Mammary epithelial cell (primary cell): ENCODE data around the gene IQSEC1.

ENCODE experiments used
- CTCF ChIP-seq, 2 donors: IDR thresholded peaks in 1 of 2; conservative IDR thresholded peaks in 1 of 2; 2 replicates each; pipeline ENCODE4 v1.5.1; 2011 to 2012; ENCODE audit warnings: inconsistent platforms in 2 of 2, low read length in 2 of 2, mild to moderate bottlenecking in 2 of 2, control low read depth in 1 of 2, low read depth in 1 of 2; ENCODE audit not compliant: insufficient read depth in 1 of 2; ENCODE audit errors: extremely low read depth in 1 of 2
- EZH2 ChIP-seq: IDR thresholded peaks from 2 replicates; pipeline ENCODE4 v1.6.1; 2012; ENCODE audit warnings: low read length, inconsistent platforms, borderline replicate concordance

GRCh38 chr3:12906141-12906915 lies 166.9 kb downstream of the IQSEC1 start:
- TF ChIP-seq CTCF (conservative IDR thresholded peaks at IDR 0.05 in 1 of 2, IDR thresholded peaks at IDR 0.05 in 1 of 2; ENCODE audit: extremely low read depth in 1 of 2, insufficient read depth in 1 of 2, low read depth in 1 of 2, low read length in 2 of 2): no peak
- no peak for TF ChIP-seq EZH2
